ENCODE data around the gene ABCB10. TPM values are rescaled to one million over a fixed set of nuclear protein-coding genes. Genes with fewer than 3 reads are reported as not detected.
"Not testable (repeated sequence)": the region's sequence is repeated elsewhere in the genome, so short reads cannot be mapped to it uniquely, and the experiment has no call there.

ABCB10 gene
- total and polyA plus RNA-seq, 2 experiments from 2014 or later: 7.6 to 25.2 TPM

- TF ChIP-seq EZH2phosphoT487 (IDR thresholded peaks at IDR 0.05; ENCODE audit: insufficient read depth, low read depth) (no peak), EZH2 (IDR thresholded peaks at IDR 0.05; ENCODE audit: insufficient read depth, poor library complexity, severe bottlenecking) (no peak)
- in situ Hi-C loops (cut with MboI): no loop called here
- WGBS, 2 experiments (ENCODE audit: low coverage in 1 of 2, low lambda C conversion rate in 2 of 2, missing lambda C conversion rate in 2 of 2): 96 to 99% methylated on average over 6 to 7 of the region's 7 CpGs
- no peaks in the 10 kb centered on the region for H4K20me1 ChIP-seq (ENCODE audit: insufficient read depth)
- H3K27me3 ChIP-seq (replicated peaks; ENCODE audit: insufficient read depth): no peaks in the 10 kb centered on the region
- 0 out of 2 replicates have a peak, but pooled peaks cover 7% of the 10 kb centered on the region for H3K79me2 ChIP-seq (ENCODE audit: insufficient read depth)
- H2AFZ ChIP-seq: no peak overlapping the region
- H3K4me3 ChIP-seq: no peak overlapping the region
- H3K36me3 ChIP-seq (ENCODE audit: low read depth): peaks cover 17% of the 10 kb centered on the region
- no peaks in the 10 kb centered on the region for H3K4me1 ChIP-seq (ENCODE audit: insufficient read depth)
- no peak for DNase-seq
- no peak overlapping the region for H3K4me2 ChIP-seq (ENCODE audit: unreplicated experiment)
- H3F3A ChIP-seq (ENCODE audit: insufficient read depth): no peaks in the 10 kb centered on the region
- no peaks in the 10 kb centered on the region for H3K9me2 ChIP-seq (ENCODE audit: insufficient read depth)
- no peak overlapping the region for H3K27ac ChIP-seq
- no peaks in the 10 kb centered on the region for H3K9me3 ChIP-seq (ENCODE audit: low read depth)
- H3K9ac ChIP-seq: no peak overlapping the region
These were observed 28.9 kb downstream of the ABCB10 start for GRCh38 chr1:229529639-229530038.

GRCh38 chr1:229526695-229527094 is 31.8 kb downstream of the ABCB10 start:
- Histone ChIP-seq H3K4me1 (ENCODE audit: insufficient read depth) (no peaks in the 10 kb centered on the region), H2AFZ (no peak overlapping the region), H3K79me2 (ENCODE audit: insufficient read depth) (no peaks in the 10 kb centered on the region), H3K9me3 (ENCODE audit: low read depth) (no peaks in the 10 kb centered on the region), H3K27ac (no peak overlapping the region), H3K4me3 (no peak overlapping the region), H3K36me3 (ENCODE audit: low read depth) (peaks cover 9% of the 10 kb centered on the region), H3K27me3 (replicated peaks; ENCODE audit: insufficient read depth) (no peaks in the 10 kb centered on the region), H3F3A (ENCODE audit: insufficient read depth) (no peaks in the 10 kb centered on the region), H3K9me2 (ENCODE audit: insufficient read depth) (no peaks in the 10 kb centered on the region), H3K4me2 (ENCODE audit: unreplicated experiment) (no peak overlapping the region), H4K20me1 (ENCODE audit: insufficient read depth) (no peaks in the 10 kb centered on the region), H3K9ac (no peak overlapping the region)
- no peak for TF ChIP-seq EZH2 (IDR thresholded peaks at IDR 0.05; ENCODE audit: insufficient read depth, poor library complexity, severe bottlenecking)
- no peak for TF ChIP-seq EZH2phosphoT487 (IDR thresholded peaks at IDR 0.05; ENCODE audit: insufficient read depth, low read depth)
- WGBS, 2 experiments (ENCODE audit: low coverage in 1 of 2, low lambda C conversion rate in 2 of 2, missing lambda C conversion rate in 2 of 2): 96 to 98% methylated on average over 1 of the region's 1 CpG
- DNase-seq: no peak
- in situ Hi-C loops (cut with MboI): no loop called here

- no peak overlapping the region for H2AFZ ChIP-seq
- H3K79me2 ChIP-seq (ENCODE audit: insufficient read depth): no peaks in the 10 kb centered on the region
- no peaks in the 10 kb centered on the region for H3K27me3 ChIP-seq (replicated peaks; ENCODE audit: insufficient read depth)
- no peaks in the 10 kb centered on the region for H3K9me2 ChIP-seq (ENCODE audit: insufficient read depth)
- no peak for DNase-seq
- no peaks in the 10 kb centered on the region for H3K9me3 ChIP-seq (ENCODE audit: low read depth)
- H3K36me3 ChIP-seq (ENCODE audit: low read depth): peaks cover 16% of the 10 kb centered on the region
- no peaks in the 10 kb centered on the region for H3K4me1 ChIP-seq (ENCODE audit: insufficient read depth)
- no peak overlapping the region for H3K27ac ChIP-seq
- no peaks in the 10 kb centered on the region for H4K20me1 ChIP-seq (ENCODE audit: insufficient read depth)
- no peaks in the 10 kb centered on the region for H3F3A ChIP-seq (ENCODE audit: insufficient read depth)
- no peak overlapping the region for H3K4me3 ChIP-seq
- WGBS, 2 experiments (ENCODE audit: low coverage in 1 of 2, low lambda C conversion rate in 2 of 2, missing lambda C conversion rate in 2 of 2): 93 to 100% methylated on average over 1 of the region's 1 CpG
- H3K4me2 ChIP-seq (ENCODE audit: unreplicated experiment): no peak overlapping the region
- no peak overlapping the region for H3K9ac ChIP-seq
- in situ Hi-C loops (cut with MboI): no loop called here
- TF ChIP-seq EZH2 (IDR thresholded peaks at IDR 0.05; ENCODE audit: insufficient read depth, poor library complexity, severe bottlenecking) (no peak), EZH2phosphoT487 (IDR thresholded peaks at IDR 0.05; ENCODE audit: insufficient read depth, low read depth) (no peak)
These were observed 35.5 kb downstream of the ABCB10 start for GRCh38 chr1:229523052-229523451.

- 37 to 39% methylated on average over 8 of the region's 8 CpGs for WGBS, 2 experiments (ENCODE audit: low coverage in 1 of 2, low lambda C conversion rate in 2 of 2, missing lambda C conversion rate in 2 of 2)
- TF ChIP-seq EZH2phosphoT487 (IDR thresholded peaks at IDR 0.05; ENCODE audit: insufficient read depth, low read depth) (no peak), EZH2 (IDR thresholded peaks at IDR 0.05; ENCODE audit: insufficient read depth, poor library complexity, severe bottlenecking) (no peak)
- peak; percentile 90 for DNase-seq
- no peaks in the 10 kb centered on the region for H3K9me2 ChIP-seq (ENCODE audit: insufficient read depth)
- H4K20me1 ChIP-seq (ENCODE audit: insufficient read depth): no peaks in the 10 kb centered on the region
- H3K4me1 ChIP-seq (ENCODE audit: insufficient read depth): no peaks in the 10 kb centered on the region; the same call in 1 of the 2 replicates
- H3F3A ChIP-seq (ENCODE audit: insufficient read depth): peaks cover 6% of the 10 kb centered on the region; the same call in 1 of the 2 replicates
- H3K4me3 ChIP-seq: no peak overlapping the region
- no peak overlapping the region for H3K27ac ChIP-seq
- H3K27me3 ChIP-seq (replicated peaks; ENCODE audit: insufficient read depth): no peaks in the 10 kb centered on the region
- 0 out of 2 replicates have a peak overlapping the region, but pooled peaks have one; percentile 41 for H2AFZ ChIP-seq
- no peaks in the 10 kb centered on the region for H3K79me2 ChIP-seq (ENCODE audit: insufficient read depth)
- H3K9me3 ChIP-seq (ENCODE audit: low read depth): no peaks in the 10 kb centered on the region
- H3K4me2 ChIP-seq (ENCODE audit: unreplicated experiment): no peak overlapping the region
- H3K36me3 ChIP-seq (ENCODE audit: low read depth): peaks cover 8% of the 10 kb centered on the region; the same call in 1 of the 2 replicates
- in situ Hi-C loops (cut with MboI): no loop called here
- no peak overlapping the region for H3K9ac ChIP-seq
These were observed 43.8 kb downstream of the ABCB10 start for GRCh38 chr1:229514578-229515275.

GRCh38 chr1:229511625-229512024 is 46.9 kb downstream of the ABCB10 start:
- WGBS, 2 experiments (ENCODE audit: low coverage in 1 of 2, low lambda C conversion rate in 2 of 2, missing lambda C conversion rate in 2 of 2): 79 to 82% methylated on average over 6 of the region's 6 CpGs
- not testable (repeated sequence) for H3K9ac ChIP-seq

GRCh38 chr1:229511201-229511600 is 47.3 kb downstream of the ABCB10 start:
- H3K9me2 ChIP-seq (ENCODE audit: insufficient read depth); H3K4me2 ChIP-seq (ENCODE audit: unreplicated experiment); H2AFZ ChIP-seq; H4K20me1 ChIP-seq (ENCODE audit: insufficient read depth); H3K36me3 ChIP-seq (ENCODE audit: low read depth); H3K27ac ChIP-seq; in situ Hi-C loops (cut with MboI); H3K9ac ChIP-seq; H3K9me3 ChIP-seq (ENCODE audit: low read depth); DNase-seq; H3K27me3 ChIP-seq (replicated peaks; ENCODE audit: insufficient read depth); H3F3A ChIP-seq (ENCODE audit: insufficient read depth); H3K4me3 ChIP-seq: not testable (repeated sequence)
- Histone ChIP-seq H3K4me1 (ENCODE audit: insufficient read depth) (peaks cover 12% of the 10 kb centered on the region), H3K79me2 (ENCODE audit: insufficient read depth) (peaks cover 18% of the 10 kb centered on the region)
- 51 to 59% methylated on average over 2 of the region's 2 CpGs for WGBS, 2 experiments (ENCODE audit: low coverage in 1 of 2, low lambda C conversion rate in 2 of 2, missing lambda C conversion rate in 2 of 2)

More at GRCh38 chr1:229511625-229512024, 46.9 kb downstream of the ABCB10 start:
- H3K4me3 ChIP-seq; DNase-seq; H3K27ac ChIP-seq; H3F3A ChIP-seq (ENCODE audit: insufficient read depth); H2AFZ ChIP-seq; in situ Hi-C loops (cut with MboI); H3K36me3 ChIP-seq (ENCODE audit: low read depth); H3K9me2 ChIP-seq (ENCODE audit: insufficient read depth); H3K4me1 ChIP-seq (ENCODE audit: insufficient read depth); H4K20me1 ChIP-seq (ENCODE audit: insufficient read depth); H3K4me2 ChIP-seq (ENCODE audit: unreplicated experiment); H3K9me3 ChIP-seq (ENCODE audit: low read depth); H3K27me3 ChIP-seq (replicated peaks; ENCODE audit: insufficient read depth): not testable (repeated sequence)
- H3K79me2 ChIP-seq (ENCODE audit: insufficient read depth): peaks cover 13% of the 10 kb centered on the region
